Heart left ventricle (tissue), 13 donors: Measurements from ENCODE around the gene ZNF57.

ENCODE experiments used
- POLR2A ChIP-seq, 2 donors: fragments of 450-650 bp; IDR thresholded peaks; one replicate each; pipeline ENCODE4 v1.6.1; 2017; ENCODE audit warnings: antibody characterized with exemption in 2 of 2, mild to moderate bottlenecking in 2 of 2, moderate library complexity in 2 of 2
- TF ChIP-seq, protein P1 (sequence below), 12 donors: fragments of 200-600 bp; sonication (generic) in 4 of 12; IDR thresholded peaks; one replicate each; pipeline versions ENCODE4 v1.5.0 to v1.8.0; 2018 to 2022; ENCODE audit warnings: antibody characterized with exemption in 12 of 12, mild to moderate bottlenecking in 5 of 12
- donor health status: ischemic (EF 13 %, LVEDD 7.1; RV severe dilation, severe dysfunction).
- donor health status: DM: no; HTN: yes; CAD: no.
- donor health status: DM: no; HTN: no; CAD: no.
- donor health status: ischemic (EF 25% LVEDD 6.9; RV normal size, moderate dysfunction).
- donor health status: ischemic (EF 25% LVEDD 5.7; RV mildly dilated, moderate dysfunction).
- donor health status: ischemic (EF 35%, LVEDD 5.7; RV mildly dilated, moderate dysfunction).
- donor health status: nonischemic (EF 11% LVEDD 7.7; RV severe dilation, severe dysfunction).
- donor health status: DM: yes; HTN: yes; CAD: no.
- donor health status: PGD.
- donor health status: ischemic (EF 29% LVEDD 5.4; RV normal size, mild dysfunction).
- donor health status: nonischemic (EF 23%, LVEDD 6.1; RV moderate dilation, normal function).

DNA sequence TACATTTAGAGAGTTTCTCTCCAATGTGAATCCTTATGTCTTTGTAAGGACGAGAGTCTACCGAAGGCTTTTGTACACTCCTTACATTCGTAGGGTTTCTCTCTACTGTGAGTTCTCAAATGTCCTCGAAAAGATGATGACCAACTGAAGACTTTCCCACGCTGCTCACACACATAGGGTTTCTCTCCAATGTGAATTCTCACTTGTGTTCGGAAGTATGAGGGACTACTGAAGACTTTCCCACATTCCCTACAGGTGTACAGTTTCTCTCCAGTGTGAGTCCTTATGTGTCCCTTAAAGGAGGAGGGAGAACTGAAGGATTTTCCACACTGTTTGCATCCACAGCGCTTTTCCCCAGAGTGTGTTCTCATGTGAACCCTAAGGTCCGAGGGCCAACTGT is 4.0 kb upstream of the ZNF57 start:
- TF ChIP-seq, protein P1, sequence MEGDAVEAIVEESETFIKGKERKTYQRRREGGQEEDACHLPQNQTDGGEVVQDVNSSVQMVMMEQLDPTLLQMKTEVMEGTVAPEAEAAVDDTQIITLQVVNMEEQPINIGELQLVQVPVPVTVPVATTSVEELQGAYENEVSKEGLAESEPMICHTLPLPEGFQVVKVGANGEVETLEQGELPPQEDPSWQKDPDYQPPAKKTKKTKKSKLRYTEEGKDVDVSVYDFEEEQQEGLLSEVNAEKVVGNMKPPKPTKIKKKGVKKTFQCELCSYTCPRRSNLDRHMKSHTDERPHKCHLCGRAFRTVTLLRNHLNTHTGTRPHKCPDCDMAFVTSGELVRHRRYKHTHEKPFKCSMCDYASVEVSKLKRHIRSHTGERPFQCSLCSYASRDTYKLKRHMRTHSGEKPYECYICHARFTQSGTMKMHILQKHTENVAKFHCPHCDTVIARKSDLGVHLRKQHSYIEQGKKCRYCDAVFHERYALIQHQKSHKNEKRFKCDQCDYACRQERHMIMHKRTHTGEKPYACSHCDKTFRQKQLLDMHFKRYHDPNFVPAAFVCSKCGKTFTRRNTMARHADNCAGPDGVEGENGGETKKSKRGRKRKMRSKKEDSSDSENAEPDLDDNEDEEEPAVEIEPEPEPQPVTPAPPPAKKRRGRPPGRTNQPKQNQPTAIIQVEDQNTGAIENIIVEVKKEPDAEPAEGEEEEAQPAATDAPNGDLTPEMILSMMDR (IDR thresholded peaks at IDR 0.05) = no peak
- TF ChIP-seq POLR2A (IDR thresholded peaks at IDR 0.05) = no peak
